UCSD-AML1 (cell line): ENCODE measurements around the gene MADD.
"Not testable (repeated sequence)": the region's sequence is repeated elsewhere in the genome, so short reads cannot be mapped to it uniquely, and the experiment has no call there.

Experiments
- DNase-seq: peaks from one replicate; lab custom pipeline; 2025; ENCODE audit not compliant: unreplicated experiment; lab: John Stamatoyannopoulos, UW

Gene MADD

GRCh38 chr11:47272706-47273105 lies 2.8 kb downstream of the MADD start:
- DNase-seq = no peak

GRCh38 chr11:47274495-47275235 lies 4.7 kb downstream of the MADD start:
- no peak for DNase-seq

GRCh38 chr11:47276923-47277322 lies 7.0 kb downstream of the MADD start:
- no peak for DNase-seq

DNA sequence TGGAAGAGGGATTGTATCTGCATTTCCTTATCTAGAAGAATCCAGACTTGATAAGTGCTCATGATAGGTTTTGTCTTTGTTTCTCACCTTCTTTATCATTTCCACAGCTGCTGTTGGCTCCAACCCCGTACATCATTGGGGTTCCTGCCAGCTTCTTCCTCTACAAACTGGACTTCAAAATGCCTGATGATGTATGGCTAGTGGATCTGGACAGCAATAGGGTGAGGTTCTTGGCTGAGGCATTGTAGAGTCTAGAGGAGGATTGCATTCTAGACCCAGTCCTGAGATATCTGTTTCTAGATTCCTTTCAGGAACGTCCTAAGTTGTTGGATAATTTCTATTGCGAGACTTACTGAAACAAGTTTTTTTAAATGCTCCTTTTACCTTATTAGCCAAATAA lies 8.1 kb downstream of the MADD start:
- no peak for DNase-seq

DNA sequence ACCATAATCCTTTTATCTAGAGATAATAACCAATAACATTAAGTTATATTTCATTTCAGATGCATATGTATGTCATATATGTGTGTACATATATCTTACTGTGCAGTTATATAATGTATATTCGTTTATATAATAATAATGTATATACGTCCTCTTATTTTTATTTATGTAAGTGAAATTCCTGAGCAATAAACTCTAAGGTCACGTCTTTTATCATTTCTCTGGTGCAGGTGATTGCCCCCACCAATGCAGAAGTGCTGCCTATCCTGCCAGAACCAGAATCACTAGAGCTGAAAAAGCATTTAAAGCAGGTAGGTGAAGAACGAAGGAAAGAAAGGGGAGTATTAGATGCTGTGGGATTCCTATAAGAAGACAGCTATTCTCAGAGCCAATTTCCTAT lies 8.8 kb downstream of the MADD start:
- DNase-seq = no peak

DNA sequence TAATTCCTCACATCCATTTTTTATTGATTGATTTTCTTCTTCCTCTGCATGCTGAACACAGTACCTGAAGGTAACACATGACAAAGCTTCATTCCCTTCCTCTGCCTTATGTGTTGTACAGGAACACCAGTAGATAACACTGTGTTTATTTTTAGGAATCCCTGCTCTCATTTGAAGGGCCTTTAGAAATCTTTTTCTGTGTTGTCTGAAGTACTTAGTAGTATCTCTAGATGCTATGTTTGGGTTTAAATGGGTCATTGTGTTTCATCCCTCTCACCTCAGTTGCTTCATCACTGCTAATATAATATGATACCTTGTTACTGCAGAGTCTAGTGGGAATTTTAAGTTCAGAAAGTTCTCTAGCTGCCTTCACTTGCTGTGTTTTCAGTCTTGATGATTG lies 10.2 kb downstream of the MADD start:
- no peak for DNase-seq

DNA sequence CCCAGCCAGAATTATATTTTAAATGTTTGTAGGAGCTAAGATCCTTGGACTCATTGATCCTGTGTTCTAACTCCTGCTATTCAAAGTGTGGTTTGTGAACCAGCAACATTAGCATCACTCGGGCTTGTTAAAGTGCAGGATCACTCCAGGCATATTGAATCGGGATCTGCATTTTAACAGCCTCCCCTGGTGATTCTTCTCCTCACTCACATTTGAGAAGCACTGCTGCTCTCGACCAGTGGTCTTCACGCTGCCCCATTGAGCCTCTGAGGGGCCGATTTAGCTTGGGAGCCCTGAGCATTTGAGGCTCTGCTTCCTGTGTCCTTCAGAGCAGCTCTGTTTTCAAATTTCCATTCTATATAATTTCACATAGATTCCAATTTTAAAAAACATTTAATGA lies 10.9 kb downstream of the MADD start:
- DNase-seq = no peak

DNA sequence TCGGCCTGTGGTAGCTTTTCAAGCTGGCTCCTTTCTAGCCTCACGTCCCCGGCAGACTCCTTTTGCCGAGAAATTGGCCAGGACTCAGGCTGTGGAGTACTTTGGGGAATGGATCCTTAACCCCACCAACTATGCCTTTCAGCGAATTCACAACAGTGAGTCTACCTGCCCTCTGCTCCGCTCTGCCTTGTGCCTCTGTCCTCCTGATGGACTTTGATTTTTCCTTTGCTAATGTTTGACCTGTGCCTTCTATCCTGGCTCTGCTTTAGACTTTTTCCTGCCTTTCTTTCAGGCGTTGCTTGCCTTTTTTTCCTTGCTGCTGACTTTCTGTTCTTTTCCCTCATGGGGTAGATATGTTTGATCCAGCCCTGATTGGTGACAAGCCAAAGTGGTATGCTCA lies 12.5 kb downstream of the MADD start:
- DNase-seq = no peak

GRCh38 chr11:47284151-47284550 lies 14.2 kb downstream of the MADD start:
- no peak for DNase-seq

- no peak for DNase-seq
These were observed 16.2 kb downstream of the MADD start for GRCh38 chr11:47285969-47286770.

DNA sequence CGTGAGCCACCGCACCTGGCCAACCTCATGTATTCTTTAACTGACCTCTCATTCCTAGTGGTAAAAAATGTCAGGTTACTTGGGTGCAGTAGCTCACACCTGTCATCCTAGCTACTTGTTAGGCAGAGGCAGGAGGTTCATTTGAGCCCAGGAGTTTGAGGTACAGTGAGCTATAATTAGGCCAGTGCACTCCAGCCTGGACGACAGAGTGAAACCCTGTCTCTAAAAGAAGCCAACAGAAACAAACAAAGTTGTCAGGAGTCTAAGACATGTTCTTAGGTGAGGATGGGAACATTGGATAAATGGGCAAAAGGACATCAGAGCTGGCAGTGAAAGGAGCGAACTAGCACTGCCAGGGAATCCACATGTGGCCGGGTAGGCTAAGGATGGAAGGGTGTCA lies 18.1 kb downstream of the MADD start:
- no peak for DNase-seq

GRCh38 chr11:47289856-47290255 lies 19.9 kb downstream of the MADD start:
- no peak for DNase-seq

DNA sequence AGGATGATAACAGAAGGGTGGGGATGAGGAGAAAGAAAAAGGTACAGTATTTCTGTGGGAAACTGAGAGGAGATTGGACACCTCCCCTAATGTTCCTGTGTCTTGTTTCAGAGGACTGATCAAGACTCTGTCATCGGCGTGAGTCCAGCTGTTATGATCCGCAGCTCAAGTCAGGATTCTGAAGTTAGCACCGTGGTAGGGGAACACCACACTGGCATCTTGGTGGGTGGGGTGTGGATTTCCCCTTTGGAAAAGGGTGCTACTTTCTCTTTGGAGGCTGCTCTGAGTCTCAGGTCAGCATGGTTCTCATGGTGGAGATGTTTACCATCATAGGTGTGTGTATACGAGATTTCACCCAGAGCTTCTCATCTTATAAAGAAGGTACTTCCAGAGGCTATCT lies 25.5 kb downstream of the MADD start:
- DNase-seq = no peak

GRCh38 chr11:47296045-47296444 lies 26.1 kb downstream of the MADD start:
- DNase-seq = no peak

DNA sequence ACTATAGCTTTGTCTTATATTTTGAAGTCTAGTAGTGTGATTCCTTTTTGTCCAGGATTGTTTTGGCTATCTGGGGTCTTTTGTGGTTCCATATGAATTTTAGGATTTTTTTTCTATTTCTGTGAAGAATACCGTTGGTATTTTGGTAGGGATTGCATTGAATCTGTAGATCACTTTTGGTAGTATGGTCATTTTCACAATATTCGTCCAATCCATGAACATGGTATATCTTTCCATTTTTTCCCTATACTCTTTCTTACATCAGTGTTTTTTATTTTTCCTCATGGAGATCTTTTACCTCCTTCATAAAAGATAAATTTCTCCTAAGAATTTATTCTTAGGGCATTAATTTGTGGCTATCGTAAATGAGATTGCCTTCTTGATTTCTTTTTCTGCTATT lies 29.1 kb downstream of the MADD start:
- no peak for DNase-seq

- DNase-seq = no peak
These were observed 32.9 kb downstream of the MADD start for GRCh38 chr11:47302853-47303252.

DNA sequence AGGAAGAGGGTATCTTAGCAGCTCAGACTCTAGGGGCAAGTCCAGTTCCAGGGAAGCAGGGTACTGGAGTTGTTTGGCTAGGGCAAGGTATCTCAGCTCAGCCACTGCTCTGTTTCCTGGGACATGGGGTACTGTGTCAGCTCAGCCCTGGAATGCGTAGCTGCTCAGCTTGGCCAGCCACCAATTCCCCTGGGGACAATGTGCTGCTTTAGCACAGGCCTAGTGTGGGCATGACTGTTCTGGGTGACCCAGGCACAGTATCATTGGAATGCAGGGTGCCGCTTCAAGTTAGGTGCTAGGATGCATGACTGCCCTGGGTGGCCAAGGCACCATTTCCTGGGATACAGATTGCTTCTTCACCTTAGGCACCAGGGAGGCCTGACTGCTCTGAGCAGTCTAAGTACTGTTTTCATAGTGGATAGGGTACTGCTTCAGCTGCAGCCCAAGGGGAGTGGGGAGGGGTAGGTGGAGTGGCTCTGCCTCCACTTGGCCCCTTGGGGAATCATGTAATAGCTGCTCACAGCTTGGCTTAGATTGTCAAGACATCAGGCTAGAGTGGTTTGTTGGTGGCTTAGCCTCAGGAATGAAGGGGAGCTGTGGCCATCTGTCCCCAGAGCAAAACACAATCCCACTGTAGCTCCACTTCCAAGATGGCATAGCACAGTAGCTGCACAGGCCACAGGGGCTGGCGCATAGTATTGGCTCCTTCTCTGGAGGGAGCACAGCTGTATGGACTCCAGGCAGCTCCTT lies 36.0 kb downstream of the MADD start:
- DNase-seq = no peak

- DNase-seq = no peak
These were observed 36.5 kb downstream of the MADD start for GRCh38 chr11:47306484-47306844.

GRCh38 chr11:47308050-47308823 lies 38.3 kb downstream of the MADD start:
- DNase-seq = no peak

- no peak for DNase-seq
These were observed 45.1 kb downstream of the MADD start for GRCh38 chr11:47314992-47315391.

DNA sequence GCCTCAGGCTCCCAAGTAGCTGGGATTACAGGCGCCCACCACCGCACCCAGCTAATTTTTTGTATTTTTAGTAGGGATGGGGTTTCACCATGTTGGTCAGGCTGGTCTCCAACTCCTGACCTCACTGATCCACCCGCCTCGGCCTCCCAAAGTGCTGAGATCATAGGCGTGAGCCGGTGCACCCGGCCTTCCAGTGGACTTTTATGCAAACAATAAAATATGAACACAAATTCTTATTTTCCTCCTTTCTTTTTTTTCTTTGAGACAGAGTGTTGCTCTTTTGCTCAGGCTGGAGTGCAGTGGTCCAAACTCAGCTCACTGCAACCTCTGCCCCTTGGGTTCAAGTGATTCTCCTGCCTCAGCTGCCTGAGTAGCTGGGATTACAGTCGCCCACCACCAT lies 46.6 kb downstream of the MADD start:
- DNase-seq = not testable (repeated sequence)
